Natural killer cell (primary cell): Measurements from ENCODE around the gene RNU6-1. TPM values are rescaled to one million over a fixed set of nuclear protein-coding genes. Genes with fewer than 3 reads are reported as not detected.
A peak's percentile ranks its signal among the peaks of the same experiment; 100 is the strongest.

ENCODE experiments used
- ATAC-seq, 3 donors: fragments of 150-1000 bp in 2 of 3; fragments of 200-7000 bp in 1 of 3; cut with Tn5 transposase; 1 replicate in 1 of 3; 2 replicates in 2 of 3; pipeline ENCODE4 v1.10.0; 2021; ENCODE audit warnings: mild to moderate bottlenecking in 2 of 3, moderate library complexity in 2 of 3
- DNase-seq, 2 donors: peaks; one replicate each; pipeline versions ENCODE4 v3.0.0 to v3.0.0-alpha.2; 2013 to 2021; ENCODE audit warnings: mixed read lengths in 1 of 2
- H3K27ac ChIP-seq: one replicate; pipeline ENCODE4 v1.5.1; 2013; ENCODE audit warnings: mild to moderate bottlenecking, low read length
- H3K27me3 ChIP-seq: one replicate; pipeline ENCODE4 v1.6.1; 2013; ENCODE audit warnings: low read length; ENCODE audit not compliant: control insufficient read depth, insufficient read depth
- H3K36me3 ChIP-seq: one replicate; pipeline ENCODE4 v1.6.1; 2013; ENCODE audit warnings: low read length; ENCODE audit not compliant: control insufficient read depth, insufficient read depth
- H3K4me1 ChIP-seq: one replicate; pipeline ENCODE4 v1.6.1; 2013; ENCODE audit warnings: low read length; ENCODE audit not compliant: control insufficient read depth, insufficient read depth
- H3K4me3 ChIP-seq: one replicate; pipeline ENCODE4 v1.5.1; 2013; ENCODE audit warnings: low read length
- H3K9me3 ChIP-seq: one replicate; pipeline ENCODE4 v1.6.1; 2013; ENCODE audit warnings: low read length; ENCODE audit not compliant: control insufficient read depth, insufficient read depth
- H3K27ac Mint-ChIP-seq, 2 donors: one replicate each; pipeline ENCODE4 v1.8.0; 2022; ENCODE audit warnings: mild to moderate bottlenecking in 2 of 2, mixed read lengths in 2 of 2, moderate library complexity in 1 of 2
- H3K27me3 Mint-ChIP-seq, 2 donors: one replicate each; pipeline ENCODE4 v1.8.0; 2022; ENCODE audit warnings: low read depth in 2 of 2, mixed read lengths in 2 of 2
- H3K36me3 Mint-ChIP-seq: one replicate; pipeline ENCODE4 v1.8.0; 2022; ENCODE audit warnings: mixed read lengths
- H3K4me1 Mint-ChIP-seq, 2 donors: one replicate each; pipeline ENCODE4 v1.8.0; 2022; ENCODE audit warnings: mixed read lengths in 2 of 2
- H3K4me3 Mint-ChIP-seq: one replicate; pipeline ENCODE4 v1.8.0; 2022; ENCODE audit warnings: mild to moderate bottlenecking, moderate library complexity, mixed read lengths
- H3K9me3 Mint-ChIP-seq, 2 donors: one replicate each; pipeline ENCODE4 v1.8.0; 2022; ENCODE audit warnings: mixed read lengths in 2 of 2
- CTCF ChIP-seq: fragments of 200-600 bp; IDR thresholded peaks from one replicate; pipeline ENCODE4 v1.8.0; 2022; ENCODE audit warnings: antibody characterized with exemption
- WGBS: methylation state at CpG from one replicate; pipeline ENCODE4 v1.1.7; 2013; ENCODE audit warnings: missing lambda C conversion rate; ENCODE audit not compliant: insufficient coverage; 5-methylcytosine and 5-hydroxymethylcytosine counted together
- intact Hi-C: fragments of 100-400 bp; cut with micrococcal nuclease; formaldehyde crosslinking; loops from one replicate; pipeline ENCODE4 v1.14.2; 2022
- total RNA-seq, 4 donors: library from RNA; stranded (reverse); fragments of 120-200 nt in 1 of 4; gene quantifications; one replicate each; pipeline versions ENCODE4 v1.2.3 to v1.2.4, GENCODE V29; 2013 to 2022

The RNU6-1 gene
- total RNA-seq, 3 donors from 2014 or later (not counting 1 experiment from before 2014, with no cell fraction given) = not detected

GRCh38 chr15:67829647-67830504 is 10.0 kb downstream of the RNU6-1 start:
- no peaks in the 10 kb centered on the region for H3K9me3 Mint-ChIP-seq
- ATAC-seq (no peak), DNase-seq (peak in 1 of 2 donors; percentile 11)
- H3K4me3 Mint-ChIP-seq = no peak overlapping the region
- peaks cover 67% of the 10 kb centered on the region for H3K27me3 ChIP-seq
- peaks cover 28 to 45% of the 10 kb centered on the region in 2 donors for H3K4me1 Mint-ChIP-seq
- H3K27ac Mint-ChIP-seq = no peak overlapping the region
- no peaks in the 10 kb centered on the region for H3K9me3 ChIP-seq
- H3K36me3 Mint-ChIP-seq = no peaks in the 10 kb centered on the region
- 13% methylated on average over 68 of the region's 68 CpGs for WGBS
- TF ChIP-seq CTCF = no peak
- peaks cover 49% of the 10 kb centered on the region for H3K4me1 ChIP-seq
- intact Hi-C loops = no loop called here
- no peaks in the 10 kb centered on the region for H3K36me3 ChIP-seq
- peaks cover 59 to 63% of the 10 kb centered on the region in 2 donors for H3K27me3 Mint-ChIP-seq
- H3K4me3 ChIP-seq = no peak overlapping the region
- H3K27ac ChIP-seq = no peak overlapping the region

GRCh38 chr15:67828969-67829646 is 10.7 kb downstream of the RNU6-1 start:
- Mint-ChIP-seq H3K4me3 (no peak overlapping the region), H3K27ac (no peak overlapping the region), H3K9me3 (no peaks in the 10 kb centered on the region), H3K4me1 (peaks cover 23 to 40% of the 10 kb centered on the region in 2 donors), H3K27me3 (peaks cover 59 to 61% of the 10 kb centered on the region in 2 donors), H3K36me3 (no peaks in the 10 kb centered on the region)
- Histone ChIP-seq H3K4me3 (no peak overlapping the region), H3K4me1 (peaks cover 44% of the 10 kb centered on the region), H3K9me3 (no peaks in the 10 kb centered on the region), H3K27me3 (peaks cover 68% of the 10 kb centered on the region), H3K27ac (no peak overlapping the region), H3K36me3 (no peaks in the 10 kb centered on the region)
- TF ChIP-seq CTCF = no peak
- ATAC-seq (no peak), DNase-seq (peak in 1 of 2 donors; percentile 36)
- intact Hi-C loops = no loop called here
- WGBS = 6% methylated on average over 52 of the region's 54 CpGs

- Mint-ChIP-seq H3K4me1 (peaks cover 26 to 40% of the 10 kb centered on the region in 2 donors), H3K36me3 (no peaks in the 10 kb centered on the region), H3K27ac (peak overlapping the region in 1 of 2 donors; percentile 42), H3K4me3 (peak overlapping the region; percentile 60), H3K9me3 (no peaks in the 10 kb centered on the region), H3K27me3 (peaks cover 59 to 61% of the 10 kb centered on the region in 2 donors)
- peaks cover 44% of the 10 kb centered on the region for H3K4me1 ChIP-seq
- H3K9me3 ChIP-seq = no peaks in the 10 kb centered on the region
- ATAC-seq (no peak), DNase-seq (peak in 1 of 2 donors; percentile 25)
- peaks cover 68% of the 10 kb centered on the region for H3K27me3 ChIP-seq
- H3K4me3 ChIP-seq = no peak overlapping the region
- TF ChIP-seq CTCF = no peak
- no peak overlapping the region for H3K27ac ChIP-seq
- WGBS = 6% methylated on average over 40 of the region's 40 CpGs
- intact Hi-C loops = no loop called here
- H3K36me3 ChIP-seq = no peaks in the 10 kb centered on the region
These were observed 11.4 kb downstream of the RNU6-1 start for GRCh38 chr15:67828278-67828968.
